GM23248 (cell line): Measurements from ENCODE around the gene LAMA5. TPM values are rescaled to one million over a fixed set of nuclear protein-coding genes. Genes with fewer than 3 reads are reported as not detected.

ENCODE experiments used
- DNase-seq: peaks from one replicate; pipeline ENCODE4 v3.0.0-alpha.2; 2015
- H2AFZ ChIP-seq: fragments of 200-600 bp; sonication (generic); 2 replicates; pipeline ENCODE4 v1.6.1; 2016; ENCODE audit warnings: antibody characterized with exemption
- H3F3A ChIP-seq: fragments of 200-600 bp; sonication (generic); 2 replicates; pipeline ENCODE4 v1.6.1; 2016; ENCODE audit warnings: mild to moderate bottlenecking, antibody characterized with exemption, mixed run types; ENCODE audit not compliant: insufficient read depth
- H3K27ac ChIP-seq: fragments of 200-600 bp; sonication (generic); 2 replicates; pipeline ENCODE4 v1.5.1; 2016; ENCODE audit warnings: mild to moderate bottlenecking
- H3K27me3 ChIP-seq: fragments of 200-600 bp; sonication (generic); replicated peaks from 2 replicates; pipeline ENCODE4 v1.6.1; 2016; ENCODE audit warnings: mild to moderate bottlenecking; ENCODE audit not compliant: insufficient read depth
- H3K36me3 ChIP-seq: fragments of 200-600 bp; sonication (generic); 2 replicates; pipeline ENCODE4 v1.6.1; 2016; ENCODE audit warnings: low read depth, mild to moderate bottlenecking
- H3K4me1 ChIP-seq: fragments of 200-600 bp; sonication (generic); 2 replicates; pipeline ENCODE4 v1.6.1; 2016; ENCODE audit warnings: mild to moderate bottlenecking; ENCODE audit not compliant: insufficient read depth
- H3K4me2 ChIP-seq: fragments of 200-600 bp; sonication (generic); one replicate; pipeline ENCODE4 v1.6.1; 2016; ENCODE audit warnings: mild to moderate bottlenecking; ENCODE audit not compliant: unreplicated experiment
- H3K4me3 ChIP-seq: fragments of 200-600 bp; sonication (generic); 2 replicates; pipeline ENCODE4 v1.5.1; 2016; ENCODE audit warnings: mild to moderate bottlenecking
- H3K79me2 ChIP-seq: fragments of 200-600 bp; sonication (generic); 2 replicates; pipeline ENCODE4 v1.6.1; 2016; ENCODE audit warnings: mild to moderate bottlenecking; ENCODE audit not compliant: insufficient read depth
- H3K9ac ChIP-seq: fragments of 200-600 bp; sonication (generic); 2 replicates; pipeline ENCODE4 v1.6.1; 2016; ENCODE audit warnings: mild to moderate bottlenecking
- H3K9me2 ChIP-seq: fragments of 200-600 bp; sonication (generic); 2 replicates; pipeline ENCODE4 v1.6.1; 2016; ENCODE audit warnings: mixed run types, mild to moderate bottlenecking, moderate library complexity; ENCODE audit not compliant: insufficient read depth
- H3K9me3 ChIP-seq: fragments of 200-600 bp; sonication (generic); one replicate; pipeline ENCODE4 v1.6.1; 2017; ENCODE audit warnings: low read depth
- H4K20me1 ChIP-seq: fragments of 200-600 bp; sonication (generic); 2 replicates; pipeline ENCODE4 v1.6.0; 2016; ENCODE audit not compliant: insufficient read depth
- EZH2 ChIP-seq: fragments of 200-600 bp; sonication (generic); IDR thresholded peaks from 2 replicates; pipeline ENCODE4 v1.6.1; 2018; ENCODE audit warnings: antibody characterized with exemption, mild to moderate bottlenecking; ENCODE audit not compliant: insufficient read depth, poor library complexity, severe bottlenecking
- EZH2phosphoT487 ChIP-seq: fragments of 200-600 bp; sonication (generic); IDR thresholded peaks from 2 replicates; pipeline ENCODE4 v1.6.1; 2018; ENCODE audit warnings: antibody characterized with exemption, moderate library complexity, mild to moderate bottlenecking, low read depth; ENCODE audit not compliant: insufficient read depth
- WGBS, 2 experiments: methylation state at CpG; one replicate each; pipeline ENCODE4 v1.1.6; 2015 to 2017; ENCODE audit warnings: low lambda C conversion rate in 2 of 2, low coverage in 1 of 2; ENCODE audit errors: missing lambda C conversion rate in 2 of 2; 5-methylcytosine and 5-hydroxymethylcytosine counted together
- in situ Hi-C: fragments of 300-500 bp; cut with MboI; formaldehyde crosslinking; loops from 2 replicates; pipeline ENCODE4 v1.15.0; 2020
- polyA plus RNA-seq: library from polyadenylated mRNA; unstranded; fragments of >200 nt; fragmentation: Nextera tagmentation; extraction: Ambion mirVana; gene quantifications from 2 replicates; pipeline ENCODE4 v1.2.1, GENCODE V29; 2016
- total RNA-seq: library from RNA; depleted of rRNA; stranded (reverse); fragments of >200 nt; shearing (Covaris generic); gene quantifications from 2 replicates; pipeline ENCODE4 v1.2.3, GENCODE V29; 2014

The LAMA5 gene
- total and polyA plus RNA-seq, 2 experiments from 2014 or later = 4.5 to 6.0 TPM

DNA sequence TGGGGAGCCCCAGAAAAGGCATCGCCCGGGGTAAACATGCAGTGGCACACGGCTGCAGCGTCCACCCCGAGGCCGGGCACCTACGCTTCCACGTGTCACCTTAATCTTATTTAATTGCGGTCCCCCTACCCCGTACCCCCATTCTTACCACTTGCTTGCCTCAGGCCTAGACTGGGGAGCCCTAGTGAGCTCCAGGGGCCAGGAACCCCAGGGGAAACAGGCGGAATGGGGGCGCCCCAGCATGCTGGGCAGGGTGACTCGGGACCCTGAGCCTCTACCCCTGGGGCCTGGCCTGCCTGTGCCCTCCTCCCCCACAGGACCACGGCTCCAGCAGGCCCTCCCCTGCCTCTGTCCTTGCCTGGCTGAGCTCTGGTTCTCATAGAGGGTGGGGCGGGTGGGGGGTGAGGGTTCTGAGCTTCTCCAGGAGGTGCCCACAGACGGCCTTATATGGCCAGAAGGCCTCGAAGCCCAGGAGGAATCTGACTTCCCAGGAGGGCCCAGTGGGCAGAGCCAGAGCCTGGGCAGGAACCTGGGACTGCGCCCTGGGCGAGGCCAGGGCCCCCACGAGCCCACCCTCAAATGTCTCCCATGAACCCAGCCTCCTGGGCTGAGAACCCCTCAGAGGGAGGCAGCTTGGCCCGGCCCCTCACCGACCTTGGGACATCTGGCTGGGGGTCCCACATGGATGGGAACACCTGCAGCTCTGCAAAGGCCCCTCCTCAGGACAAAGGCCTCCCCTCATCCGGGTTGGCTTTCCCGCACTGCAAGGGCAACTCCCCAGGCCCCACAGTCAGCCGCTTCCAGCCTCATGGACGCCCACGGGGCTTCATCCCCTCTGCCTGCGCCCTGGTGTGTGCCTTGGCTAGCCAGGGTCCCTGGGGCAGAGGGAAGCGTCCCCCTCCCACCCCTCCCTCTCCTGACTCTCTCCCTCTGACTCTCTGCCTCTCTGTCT, 5.2 kb upstream of the LAMA5 start:
- Histone ChIP-seq H3K27ac (no peak overlapping the region), H3K9me2 (no peaks in the 10 kb centered on the region), H3K27me3 (no peaks in the 10 kb centered on the region), H3F3A (no peaks in the 10 kb centered on the region), H3K9me3 (no peaks in the 10 kb centered on the region), H3K79me2 (no peaks in the 10 kb centered on the region), H3K36me3 (no peaks in the 10 kb centered on the region), H3K4me1 (peaks cover 21% of the 10 kb centered on the region), H2AFZ (no peak overlapping the region), H3K4me2 (no peak overlapping the region), H3K9ac (no peak overlapping the region), H4K20me1 (no peaks in the 10 kb centered on the region), H3K4me3 (no peak overlapping the region)
- no peak for DNase-seq
- 71 to 74% methylated on average over 27 to 29 of the region's 29 CpGs for WGBS, 2 experiments
- TF ChIP-seq EZH2phosphoT487 (no peak), EZH2 (no peak)
- in situ Hi-C loops = no loop called here

DNA sequence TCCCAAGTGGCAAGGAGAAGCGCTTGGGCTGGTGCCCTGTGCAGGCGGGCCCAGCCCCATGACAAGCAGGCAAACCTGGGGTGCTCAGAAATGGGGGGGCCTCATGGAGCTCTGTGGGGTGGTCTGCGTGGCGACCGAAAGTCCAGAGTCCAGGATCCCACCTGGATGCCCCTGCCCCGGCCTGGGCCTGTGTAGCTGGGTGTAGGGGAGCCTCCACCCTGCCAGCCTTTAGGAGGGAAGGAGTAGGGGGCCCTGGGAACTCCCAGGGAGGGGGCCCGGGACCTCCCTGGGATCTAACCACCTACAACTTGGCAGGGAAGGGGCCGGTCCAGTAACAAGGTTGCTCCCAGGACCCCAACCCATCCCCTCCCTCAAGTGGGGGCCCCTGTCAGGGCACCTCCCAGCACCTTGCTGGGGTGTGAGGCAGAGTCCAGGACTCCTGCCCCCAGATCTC, 4.5 kb upstream of the LAMA5 start:
- TF ChIP-seq EZH2 (no peak), EZH2phosphoT487 (no peak)
- no peaks in the 10 kb centered on the region for H3K9me2 ChIP-seq
- no peak overlapping the region for H2AFZ ChIP-seq
- no peak overlapping the region for H3K4me2 ChIP-seq
- no peak overlapping the region for H3K9ac ChIP-seq
- H3K27me3 ChIP-seq = no peaks in the 10 kb centered on the region
- H3K27ac ChIP-seq = no peak overlapping the region
- in situ Hi-C loops = no loop called here
- H3K36me3 ChIP-seq = no peaks in the 10 kb centered on the region
- H3K4me3 ChIP-seq = no peak overlapping the region
- 72 to 81% methylated on average over 5 to 8 of the region's 8 CpGs for WGBS, 2 experiments
- no peaks in the 10 kb centered on the region for H3K79me2 ChIP-seq
- H3K9me3 ChIP-seq = no peaks in the 10 kb centered on the region
- DNase-seq = no peak
- H3F3A ChIP-seq = no peaks in the 10 kb centered on the region
- H4K20me1 ChIP-seq = no peaks in the 10 kb centered on the region
- H3K4me1 ChIP-seq = peaks cover 21% of the 10 kb centered on the region

DNA sequence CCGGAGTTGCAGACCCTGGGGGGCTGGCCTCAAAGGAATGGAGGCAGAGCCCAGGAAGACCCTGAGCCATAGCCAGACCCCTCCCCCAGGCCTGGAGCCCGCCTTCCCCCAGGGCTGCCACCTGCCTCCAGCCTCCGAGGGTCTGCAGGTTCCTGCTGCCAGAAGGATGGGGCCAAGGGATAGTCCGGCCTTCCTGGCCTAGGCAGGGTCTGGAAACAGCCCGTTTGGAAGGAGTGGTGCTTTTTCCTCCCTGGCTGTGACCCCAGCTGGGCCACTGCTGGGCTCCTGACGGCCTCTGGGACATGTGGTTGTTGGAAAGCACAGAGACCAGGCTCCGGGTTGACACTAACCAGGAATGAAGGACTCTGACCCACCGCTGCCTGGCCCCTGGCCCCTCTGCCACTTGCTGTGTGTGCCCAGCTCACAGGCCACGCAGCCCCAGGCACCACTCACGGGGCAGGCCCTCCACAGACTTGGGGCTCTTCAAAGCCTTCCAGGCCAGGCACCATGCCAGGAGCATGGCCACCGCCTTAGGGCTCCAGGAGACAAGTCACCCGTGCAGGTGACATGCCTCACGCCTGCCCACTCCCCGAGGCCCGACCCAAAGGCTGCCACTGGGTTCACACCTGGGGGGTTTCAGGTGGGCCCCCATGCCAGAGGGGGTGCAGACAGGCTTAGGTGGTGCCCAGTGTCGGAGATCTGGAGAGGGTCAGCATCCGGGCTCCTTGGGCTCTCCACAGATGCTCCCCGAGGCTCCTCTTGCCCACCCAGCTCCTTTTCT, 3.9 kb upstream of the LAMA5 start:
- Histone ChIP-seq H3K9me3 (no peaks in the 10 kb centered on the region), H3F3A (no peaks in the 10 kb centered on the region), H4K20me1 (no peaks in the 10 kb centered on the region), H3K4me2 (no peak overlapping the region), H3K36me3 (no peaks in the 10 kb centered on the region), H3K27ac (no peak overlapping the region), H3K79me2 (no peaks in the 10 kb centered on the region), H3K4me3 (no peak overlapping the region), H3K9me2 (no peaks in the 10 kb centered on the region), H2AFZ (no peak overlapping the region), H3K27me3 (peaks cover 4% of the 10 kb centered on the region; the same call in 1 of the 2 replicates), H3K4me1 (peaks cover 21% of the 10 kb centered on the region), H3K9ac (no peak overlapping the region)
- TF ChIP-seq EZH2 (no peak), EZH2phosphoT487 (no peak)
- no peak for DNase-seq
- WGBS, 2 experiments = 50 to 53% methylated on average over 18 of the region's 18 CpGs
- in situ Hi-C loops = no loop called here

DNA sequence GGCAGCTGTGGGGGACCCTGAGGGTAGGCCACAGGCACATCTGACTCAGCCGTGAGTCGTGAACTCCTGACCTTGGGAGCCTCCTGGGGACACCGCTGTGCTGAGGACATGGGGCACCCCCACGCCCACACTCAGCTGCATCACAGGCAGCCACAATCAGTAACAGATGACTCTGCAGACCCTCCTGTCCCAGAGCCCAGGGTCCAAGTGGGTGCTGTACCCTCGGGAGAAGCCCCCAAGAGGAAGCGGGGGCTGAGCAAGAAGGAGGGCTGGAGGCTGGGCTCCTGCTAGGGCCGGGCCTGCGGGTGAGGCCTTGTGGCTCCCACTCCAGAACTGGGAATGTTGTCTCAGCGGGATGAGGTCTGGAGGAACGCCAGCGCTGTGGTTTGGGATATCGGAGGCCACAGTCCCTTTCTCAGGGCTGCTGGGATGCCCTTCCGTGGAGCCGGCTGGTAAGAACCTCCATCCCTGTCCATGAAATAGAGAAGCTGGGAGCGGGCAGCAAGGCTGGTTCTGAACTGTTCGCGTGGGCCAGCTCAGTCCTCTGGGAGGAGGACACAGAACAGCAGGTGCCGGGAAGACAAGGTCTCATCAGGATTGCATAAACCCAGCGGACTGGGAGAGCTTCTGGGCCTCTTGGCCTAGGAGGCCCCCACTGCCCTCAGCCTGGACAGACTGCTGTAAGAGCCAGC, 3.1 kb upstream of the LAMA5 start:
- Histone ChIP-seq H4K20me1 (no peaks in the 10 kb centered on the region), H3K9me2 (no peaks in the 10 kb centered on the region), H3K4me2 (no peak overlapping the region), H3K36me3 (no peaks in the 10 kb centered on the region), H3K27ac (no peak overlapping the region), H3K4me1 (peaks cover 21% of the 10 kb centered on the region), H3K79me2 (no peaks in the 10 kb centered on the region), H3K27me3 (peaks cover 9% of the 10 kb centered on the region; the same call in 1 of the 2 replicates), H3K9me3 (no peaks in the 10 kb centered on the region), H2AFZ (no peak overlapping the region), H3F3A (no peaks in the 10 kb centered on the region), H3K9ac (no peak overlapping the region), H3K4me3 (no peak overlapping the region)
- peak; percentile 65 for DNase-seq
- in situ Hi-C loops = no loop called here
- 18 to 29% methylated on average over 18 to 19 of the region's 19 CpGs for WGBS, 2 experiments
- TF ChIP-seq EZH2 (no peak), EZH2phosphoT487 (no peak)
